ENCODE results near the gene CCDC85C. TPM values are rescaled to one million over a fixed set of nuclear protein-coding genes. Genes with fewer than 3 reads are reported as not detected.

Gene CCDC85C
- total RNA-seq, 2 experiments from 2014 or later, result 11.3 to 12.7 TPM

- CTCF ChIA-PET, result no interaction called here
- Mint-ChIP-seq H3K27ac (no peak overlapping the region), H3K36me3 (ENCODE audit: low read depth) (peaks cover 32% of the 10 kb centered on the region)
These were observed 144.4 kb downstream of the CCDC85C start for GRCh38 chr14:99459481-99460100.

GRCh38 chr14:99454246-99454645 lies 149.8 kb downstream of the CCDC85C start:
- Mint-ChIP-seq H3K36me3 (ENCODE audit: low read depth) (peaks cover 30% of the 10 kb centered on the region), H3K27me3 (ENCODE audit: low read depth) (no peaks in the 10 kb centered on the region), H3K27ac (no peak overlapping the region), H3K4me3 (no peak overlapping the region), H3K9me3 (no peaks in the 10 kb centered on the region), H3K4me1 (ENCODE audit: low read depth) (no peaks in the 10 kb centered on the region)
- intact Hi-C loops (cut with micrococcal nuclease), result no loop called here
- CTCF ChIA-PET, result interaction anchor here (1.3 kb wide), 1 partner anchor 61 kb away, joined by 3 read pairs; no protein-coding TSS in a partner anchor
- DNase-seq, result no peak

More at GRCh38 chr14:99459481-99460100, 144.4 kb downstream of the CCDC85C start:
- no peak overlapping the region for H3K4me3 Mint-ChIP-seq
- H3K27me3 Mint-ChIP-seq (ENCODE audit: low read depth), result no peaks in the 10 kb centered on the region
- no peak for DNase-seq
- intact Hi-C loops (cut with micrococcal nuclease), result no loop called here
- no peaks in the 10 kb centered on the region for H3K9me3 Mint-ChIP-seq
- no peaks in the 10 kb centered on the region for H3K4me1 Mint-ChIP-seq (ENCODE audit: low read depth)

DNA sequence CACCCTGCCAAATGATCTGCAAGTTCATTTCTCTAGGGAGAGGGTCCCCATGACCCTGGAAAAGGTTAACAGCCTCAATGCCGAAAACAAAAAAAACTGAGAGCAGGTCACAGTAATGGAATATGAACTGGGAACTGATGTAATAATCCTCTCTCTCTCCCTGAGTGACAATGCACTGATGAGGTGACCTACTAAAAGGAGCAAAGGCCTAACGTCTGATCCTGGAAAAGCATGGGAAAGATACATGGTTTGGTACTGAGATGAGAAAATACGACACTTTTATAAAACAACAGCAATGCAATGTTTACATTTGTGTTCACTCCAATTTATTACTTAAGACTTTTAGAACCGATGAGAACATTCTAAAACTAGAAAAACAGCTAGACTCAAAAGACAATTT lies 151.0 kb downstream of the CCDC85C start:
- H3K27me3 Mint-ChIP-seq (ENCODE audit: low read depth), result no peaks in the 10 kb centered on the region
- peaks cover 31% of the 10 kb centered on the region for H3K36me3 Mint-ChIP-seq (ENCODE audit: low read depth)
- no peaks in the 10 kb centered on the region for H3K9me3 Mint-ChIP-seq
- CTCF ChIA-PET, result interaction anchor here (0.7 to 0.9 kb wide), 2 partner anchors 13 to 73 kb away, joined by 3 read pairs; no protein-coding TSS in a partner anchor
- intact Hi-C loops (cut with micrococcal nuclease), result no loop called here
- DNase-seq, result no peak
- H3K27ac Mint-ChIP-seq, result no peak overlapping the region
- H3K4me3 Mint-ChIP-seq, result no peak overlapping the region
- H3K4me1 Mint-ChIP-seq (ENCODE audit: low read depth), result no peaks in the 10 kb centered on the region

DNA sequence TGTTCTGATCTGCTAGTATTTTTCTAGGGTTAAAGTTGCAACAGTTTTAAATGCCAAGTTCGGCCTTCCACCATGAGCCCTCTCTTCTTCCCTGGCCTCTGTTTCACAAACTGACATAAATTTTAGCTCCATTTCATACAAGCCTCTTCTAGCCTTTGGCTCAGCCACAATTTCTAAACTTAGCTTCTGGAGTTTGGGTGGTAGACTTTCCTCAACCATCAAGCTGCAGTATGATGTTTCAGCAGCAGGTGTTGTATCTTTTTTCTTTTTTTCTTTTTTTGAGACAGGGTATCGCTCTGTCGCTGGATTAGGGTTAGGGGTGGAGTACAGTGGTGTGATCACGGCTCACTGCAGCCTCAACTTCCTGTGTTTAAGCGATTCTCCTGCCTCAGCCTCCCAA lies 152.8 kb downstream of the CCDC85C start:
- H3K36me3 Mint-ChIP-seq (ENCODE audit: low read depth), result peaks cover 29% of the 10 kb centered on the region

DNA sequence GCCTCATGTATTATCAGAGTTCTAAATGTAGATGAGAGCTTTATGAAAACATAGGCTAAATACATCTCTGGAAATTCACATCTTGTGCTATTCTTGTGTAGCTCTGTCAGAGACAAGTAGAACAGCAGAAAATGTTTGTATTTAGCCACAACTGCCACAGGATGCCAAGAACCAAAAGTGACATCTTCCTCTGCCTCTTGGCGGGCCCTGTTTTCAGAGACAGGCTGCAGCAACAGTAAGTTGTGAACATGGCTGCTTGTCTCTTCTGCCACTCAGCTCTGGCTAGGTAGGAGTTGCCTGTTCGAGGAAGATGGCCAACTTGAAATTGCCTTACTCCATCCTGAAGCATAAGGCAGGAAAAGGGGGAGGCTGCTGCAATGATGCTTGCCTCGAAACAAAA lies 153.7 kb downstream of the CCDC85C start:
- H3K27ac Mint-ChIP-seq, result no peak overlapping the region
- peaks cover 28% of the 10 kb centered on the region for H3K36me3 Mint-ChIP-seq (ENCODE audit: low read depth)
- H3K9me3 Mint-ChIP-seq, result no peaks in the 10 kb centered on the region
- intact Hi-C loops (cut with micrococcal nuclease), result no loop called here
- CTCF ChIA-PET, result no interaction called here
- H3K4me1 Mint-ChIP-seq (ENCODE audit: low read depth), result no peaks in the 10 kb centered on the region
- DNase-seq, result no peak
- no peaks in the 10 kb centered on the region for H3K27me3 Mint-ChIP-seq (ENCODE audit: low read depth)
- H3K4me3 Mint-ChIP-seq, result no peak overlapping the region

More for the DNA sequence above, 152.8 kb downstream of the CCDC85C start:
- H3K4me3 Mint-ChIP-seq, result no peak overlapping the region
- no peaks in the 10 kb centered on the region for H3K9me3 Mint-ChIP-seq
- intact Hi-C loops (cut with micrococcal nuclease), result no loop called here
- no peak for DNase-seq
- no peak overlapping the region for H3K27ac Mint-ChIP-seq
- H3K27me3 Mint-ChIP-seq (ENCODE audit: low read depth), result no peaks in the 10 kb centered on the region
- CTCF ChIA-PET, result no interaction called here
- H3K4me1 Mint-ChIP-seq (ENCODE audit: low read depth), result no peaks in the 10 kb centered on the region

Other genes starting within 250 kb of the CCDC85C start
- gene SETD3, start 123.3 kb downstream of the CCDC85C start, total RNA-seq, result 10 to 100 TPM; 43.3 to 48.1 TPM
- gene CCNK, start 122.8 kb downstream of the CCDC85C start, total RNA-seq, result 10 to 100 TPM; 90.7 to 99.0 TPM
- gene HHIPL1, start 40.9 kb upstream of the CCDC85C start, total RNA-seq, result under 1 TPM; 0.15 to 0.31 TPM
- gene CYP46A1, start 80.1 kb upstream of the CCDC85C start, total RNA-seq, result under 1 TPM; 0.10 to 0.12 TPM
- gene EML1, start 189.2 kb upstream of the CCDC85C start, total RNA-seq, result 1 to 10 TPM in 1 of 2 experiments, under 1 TPM in 1; 0.91 to 1.2 TPM

All from activated naive CD4-positive, alpha-beta T cell treated with anti-CD3 and anti-CD28 coated beads for 36 hours (primary cell).